ENCODE results near the gene SOCS1. TPM values are rescaled to one million over a fixed set of nuclear protein-coding genes. Genes with fewer than 3 reads are reported as not detected.

SOCS1 gene
- total and polyA plus RNA-seq, 2 donors (not counting 3 experiments of a cell fraction or from before 2014, with no cell fraction given) = 1.1 to 1.7 TPM

DNA sequence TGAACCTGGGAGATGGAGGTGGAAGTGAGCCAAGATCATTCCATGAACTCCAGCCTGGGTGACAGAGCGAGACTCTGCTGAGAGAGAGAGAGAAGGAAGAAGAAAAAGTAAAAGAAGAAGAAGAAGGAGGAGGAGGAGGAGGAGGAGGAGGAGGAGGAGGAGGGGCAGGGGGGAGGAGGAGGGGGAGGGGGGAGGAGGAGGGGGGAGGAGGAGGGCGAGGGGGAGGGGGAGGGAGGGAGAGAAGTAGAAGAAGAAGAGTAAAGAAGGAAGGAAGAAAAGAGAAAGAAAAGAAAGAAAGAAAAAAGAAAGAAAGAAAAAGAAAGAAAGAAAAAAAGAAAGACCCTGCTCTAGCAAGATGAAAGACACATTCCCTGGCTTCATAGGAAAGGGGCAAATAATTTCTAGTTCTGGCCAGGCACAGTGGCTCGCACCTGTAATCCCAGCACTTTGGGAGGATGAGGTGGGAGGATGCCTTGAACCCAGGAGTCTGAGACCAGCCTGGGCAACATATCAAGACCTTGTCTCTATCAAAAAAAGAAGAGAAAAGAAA is 23.6 kb downstream of the SOCS1 start:
- Histone ChIP-seq H2AFZ (ENCODE audit: low read depth, low read length) (no peak overlapping the region), H3K9ac (replicated peaks; ENCODE audit: extremely low read depth, insufficient read depth, low read length) (no peak overlapping the region), H3K9me1 (replicated peaks; ENCODE audit: control insufficient read depth, extremely low read depth, insufficient read depth, low read length) (no peaks in the 10 kb centered on the region), H3K4me3 (replicated peaks in 1 of 3; ENCODE audit: insufficient read depth in 1 of 3, low read depth in 1 of 3, low read length in 3 of 3) (no peak overlapping the region), H3K4me1 (ENCODE audit: control insufficient read depth, extremely low read depth, insufficient read depth, low read length) (no peaks in the 10 kb centered on the region), H3K79me2 (ENCODE audit: control insufficient read depth, insufficient read depth, low read length) (no peaks in the 10 kb centered on the region), H3K9me3 (replicated peaks; ENCODE audit: control insufficient read depth, insufficient read depth, low read length) (no peaks in the 10 kb centered on the region), H3K27ac (ENCODE audit: insufficient read depth, low read depth, low read length) (no peak overlapping the region), H3K4me2 (ENCODE audit: insufficient read depth, low read length) (no peak overlapping the region), H4K20me1 (replicated peaks; ENCODE audit: control insufficient read depth, extremely low read depth, insufficient read depth, low read length) (no peaks in the 10 kb centered on the region), H3K36me3 (ENCODE audit: control insufficient read depth in 2 of 2, extremely low read depth in 1 of 2, insufficient read depth in 2 of 2, low read length in 2 of 2) (no peaks in the 10 kb centered on the region), H3K27me3 (ENCODE audit: control insufficient read depth in 2 of 2, insufficient read depth in 2 of 2, low read length in 2 of 2) (no peaks in the 10 kb centered on the region)
- intact Hi-C loops (cut with micrococcal nuclease) (no loop called here), dilution Hi-C loops (cut with MboI; ENCODE audit: extremely low pct_ligation_motif_present, low sequenced_read_pairs) (no loop called here)
- TF ChIP-seq FOS (IDR thresholded peaks at IDR 0.05; ENCODE audit: borderline replicate concordance, insufficient read depth, low read length) (no peak), GATA2 (IDR thresholded peaks at IDR 0.05; ENCODE audit: insufficient read depth, insufficient read length, low read depth, low read length) (no peak)
- TF ChIP-seq, protein P1, sequence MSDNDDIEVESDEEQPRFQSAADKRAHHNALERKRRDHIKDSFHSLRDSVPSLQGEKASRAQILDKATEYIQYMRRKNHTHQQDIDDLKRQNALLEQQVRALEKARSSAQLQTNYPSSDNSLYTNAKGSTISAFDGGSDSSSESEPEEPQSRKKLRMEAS (IDR thresholded peaks at IDR 0.05; ENCODE audit: insufficient read depth, insufficient read length) = no peak
- POLR2A ChIA-PET = no interaction called here
- BruUV-seq (replicated peaks) = no TSS peak
- DNase-seq (ENCODE audit: low read depth, low spot score) = no peak
- no peak for FAIRE-seq
- CTCF ChIA-PET = no interaction called here

DNA sequence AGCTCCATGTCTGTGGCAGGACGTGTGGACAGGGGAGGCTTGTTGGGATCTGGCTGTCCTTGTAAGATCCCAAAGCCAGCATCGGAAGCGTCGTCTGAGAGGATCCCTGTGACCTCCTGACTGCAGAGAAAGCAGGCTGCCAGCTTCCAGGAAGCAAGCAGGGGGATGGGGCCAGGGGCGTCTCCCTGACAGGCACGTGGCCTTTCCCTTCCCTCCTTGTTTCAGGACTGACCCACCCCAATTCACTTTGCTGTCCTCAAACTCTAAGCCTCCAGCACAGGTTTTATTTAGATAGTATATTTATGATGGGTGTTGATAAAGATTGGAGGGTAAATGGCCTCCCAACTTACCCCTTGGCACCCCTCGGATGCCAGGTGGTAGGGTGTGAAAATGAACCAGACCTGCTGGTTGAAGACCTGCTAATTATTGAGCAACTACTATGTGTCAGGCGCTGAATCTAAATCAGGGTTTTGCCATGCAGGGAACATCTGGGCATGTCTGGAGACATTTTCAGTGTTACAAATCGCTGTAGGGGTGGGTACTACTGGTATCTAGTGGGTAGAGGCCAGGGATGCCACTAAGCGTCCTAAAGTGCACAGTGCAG is 24.5 kb downstream of the SOCS1 start:
- Histone ChIP-seq H3K9me3 (replicated peaks; ENCODE audit: control insufficient read depth, insufficient read depth, low read length) (no peaks in the 10 kb centered on the region), H3K27ac (ENCODE audit: insufficient read depth, low read depth, low read length) (no peak overlapping the region), H3K27me3 (ENCODE audit: control insufficient read depth in 2 of 2, insufficient read depth in 2 of 2, low read length in 2 of 2) (no peaks in the 10 kb centered on the region), H2AFZ (ENCODE audit: low read depth, low read length) (no peak overlapping the region), H3K4me1 (ENCODE audit: control insufficient read depth, extremely low read depth, insufficient read depth, low read length) (no peaks in the 10 kb centered on the region), H3K79me2 (ENCODE audit: control insufficient read depth, insufficient read depth, low read length) (no peaks in the 10 kb centered on the region), H3K4me2 (ENCODE audit: insufficient read depth, low read length) (no peak overlapping the region), H3K36me3 (ENCODE audit: control insufficient read depth in 2 of 2, extremely low read depth in 1 of 2, insufficient read depth in 2 of 2, low read length in 2 of 2) (no peaks in the 10 kb centered on the region), H3K9me1 (replicated peaks; ENCODE audit: control insufficient read depth, extremely low read depth, insufficient read depth, low read length) (no peaks in the 10 kb centered on the region), H4K20me1 (replicated peaks; ENCODE audit: control insufficient read depth, extremely low read depth, insufficient read depth, low read length) (no peaks in the 10 kb centered on the region), H3K9ac (replicated peaks; ENCODE audit: extremely low read depth, insufficient read depth, low read length) (no peak overlapping the region), H3K4me3 (replicated peaks in 1 of 3; ENCODE audit: insufficient read depth in 1 of 3, low read depth in 1 of 3, low read length in 3 of 3) (no peak overlapping the region)
- CTCF ChIA-PET = interaction anchor here (1.5 kb wide), 1 partner anchor 41 kb away, joined by 4 read pairs; no protein-coding TSS in a partner anchor
- intact Hi-C loops (cut with micrococcal nuclease) = no loop called here
- dilution Hi-C loops (cut with MboI; ENCODE audit: extremely low pct_ligation_motif_present, low sequenced_read_pairs) = no loop called here
- BruUV-seq (replicated peaks) = no TSS peak
- POLR2A ChIA-PET = no interaction called here
- FAIRE-seq = no peak
- no peak for DNase-seq (ENCODE audit: low read depth, low spot score)
- TF ChIP-seq JUN (IDR thresholded peaks at IDR 0.05; ENCODE audit: borderline replicate concordance, insufficient read depth, insufficient read length, low read depth) = no peak
- TF ChIP-seq MYC (IDR thresholded peaks at IDR 0.05; ENCODE audit: low read depth, low read length) = no peak
- no peak for TF ChIP-seq EZH2 (IDR thresholded peaks at IDR 0.05; ENCODE audit: borderline replicate concordance, low read depth, low read length, severe bottlenecking)
- TF ChIP-seq, protein P2, sequence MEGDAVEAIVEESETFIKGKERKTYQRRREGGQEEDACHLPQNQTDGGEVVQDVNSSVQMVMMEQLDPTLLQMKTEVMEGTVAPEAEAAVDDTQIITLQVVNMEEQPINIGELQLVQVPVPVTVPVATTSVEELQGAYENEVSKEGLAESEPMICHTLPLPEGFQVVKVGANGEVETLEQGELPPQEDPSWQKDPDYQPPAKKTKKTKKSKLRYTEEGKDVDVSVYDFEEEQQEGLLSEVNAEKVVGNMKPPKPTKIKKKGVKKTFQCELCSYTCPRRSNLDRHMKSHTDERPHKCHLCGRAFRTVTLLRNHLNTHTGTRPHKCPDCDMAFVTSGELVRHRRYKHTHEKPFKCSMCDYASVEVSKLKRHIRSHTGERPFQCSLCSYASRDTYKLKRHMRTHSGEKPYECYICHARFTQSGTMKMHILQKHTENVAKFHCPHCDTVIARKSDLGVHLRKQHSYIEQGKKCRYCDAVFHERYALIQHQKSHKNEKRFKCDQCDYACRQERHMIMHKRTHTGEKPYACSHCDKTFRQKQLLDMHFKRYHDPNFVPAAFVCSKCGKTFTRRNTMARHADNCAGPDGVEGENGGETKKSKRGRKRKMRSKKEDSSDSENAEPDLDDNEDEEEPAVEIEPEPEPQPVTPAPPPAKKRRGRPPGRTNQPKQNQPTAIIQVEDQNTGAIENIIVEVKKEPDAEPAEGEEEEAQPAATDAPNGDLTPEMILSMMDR (IDR thresholded peaks at IDR 0.05; ENCODE audit: extremely low read depth in 1 of 2, insufficient read depth in 1 of 2, low read depth in 1 of 2, low read length in 2 of 2) = no peak
- no peak for TF ChIP-seq FOS (IDR thresholded peaks at IDR 0.05; ENCODE audit: borderline replicate concordance, insufficient read depth, low read length)
- no peak for TF ChIP-seq GATA2 (IDR thresholded peaks at IDR 0.05; ENCODE audit: insufficient read depth, insufficient read length, low read depth, low read length)
- no peak for TF ChIP-seq POLR2AphosphoS5 (IDR thresholded peaks at IDR 0.05; ENCODE audit: insufficient read depth, low read depth, low read length)
- TF ChIP-seq, protein P1 (IDR thresholded peaks at IDR 0.05; ENCODE audit: insufficient read depth, insufficient read length) = no peak
- no peak for TF ChIP-seq POLR2A (IDR thresholded peaks at IDR 0.05; ENCODE audit: low read depth, low read length)
